GM12878 (cell line): ENCODE measurements around the gene NFASC. TPM values are rescaled to one million over a fixed set of nuclear protein-coding genes. Genes with fewer than 3 reads are reported as not detected.

Experiments used
- ATAC-seq: fragments of 200-7000 bp; cut with Tn5 transposase; 3 replicates; pipeline ENCODE4 v1.9.1; 2020; ENCODE audit warnings: mild to moderate bottlenecking, moderate library complexity
- BruUV-seq: library from RNA; stranded (reverse); fragments of 400-500 nt; replicated peaks from 2 replicates; lab custom pipeline; 2021; lab: Mats Ljungman, UMichigan
- CTCF ChIA-PET: fragments of 300-600 bp; sonication (Branson Sonifier 250); formaldehyde crosslinking; extraction: SDS; loops from one replicate; lab custom pipeline; 2021; ENCODE audit warnings: inconsistent platforms; lab: Yijun Ruan, JAX
- POLR2A ChIA-PET: fragments of 350-600 bp; formaldehyde crosslinking; extraction: SDS; loops from one replicate; lab custom pipeline; 2021; ENCODE audit warnings: inconsistent platforms; lab: Charles Lee
- RAD21 ChIA-PET: fragments of 300-600 bp; sonication (Branson Sonifier 250); formaldehyde crosslinking; loops from one replicate; lab custom pipeline; 2023; ENCODE audit warnings: antibody characterized with exemption; ENCODE audit not compliant: unreplicated experiment; lab: Charles Lee
- SMC1A ChIA-PET: fragments of 300-600 bp; sonication (Branson Sonifier 250); formaldehyde crosslinking; loops from one replicate; lab custom pipeline; 2023; ENCODE audit not compliant: unreplicated experiment, uncharacterized antibody; lab: Charles Lee
- DNase-seq: peaks from one replicate; pipeline ENCODE4 v3.0.0-alpha.2; 2011; ENCODE audit warnings: low read depth, low spot score
- FAIRE-seq: peaks from 3 replicates; lab custom pipeline; 2011; peaks lifted over from hg19 to GRCh38; lab: Jason Lieb, UNC
- H2AFZ ChIP-seq: 2 replicates; pipeline ENCODE4 v1.6.0; 2011; ENCODE audit warnings: low read depth, low read length, control low read depth; ENCODE audit not compliant: control insufficient read depth
- H3K27ac ChIP-seq: 2 replicates; pipeline ENCODE4 v1.5.1; 2011; ENCODE audit warnings: control low read depth; ENCODE audit not compliant: control insufficient read depth, insufficient read depth
- H3K27me3 ChIP-seq, 2 experiments: replicated peaks in 1 of 2; 2 replicates each; pipeline versions ENCODE4 v1.6.0 to v1.6.1; 2011; ENCODE audit warnings: low read length in 1 of 2; ENCODE audit not compliant: control insufficient read depth in 2 of 2, insufficient read depth in 2 of 2
- H3K36me3 ChIP-seq, 2 experiments: 2 replicates each; pipeline ENCODE4 v1.5.1; 2011; ENCODE audit warnings: low read length in 1 of 2; ENCODE audit not compliant: control insufficient read depth in 2 of 2, insufficient read depth in 2 of 2
- H3K4me1 ChIP-seq: 2 replicates; pipeline ENCODE4 v1.6.1; 2011; ENCODE audit warnings: mild to moderate bottlenecking, low read length, moderate library complexity, mixed read lengths; ENCODE audit not compliant: control insufficient read depth, insufficient read depth
- H3K4me2 ChIP-seq: 2 replicates; pipeline ENCODE4 v1.6.0; 2011; ENCODE audit warnings: control low read depth; ENCODE audit not compliant: control insufficient read depth, insufficient read depth
- H3K4me3 ChIP-seq: fragments of 200-600 bp; sonication (generic); 2 replicates; pipeline ENCODE4 v1.5.1; 2016
- H3K79me2 ChIP-seq: 2 replicates; pipeline ENCODE4 v1.6.0; 2011; ENCODE audit warnings: low read length; ENCODE audit not compliant: control insufficient read depth, insufficient read depth
- H3K9ac ChIP-seq: 2 replicates; pipeline ENCODE4 v1.8.0; 2011; ENCODE audit warnings: low read length, control low read depth, mixed read lengths; ENCODE audit not compliant: control insufficient read depth, insufficient read depth
- H3K9me3 ChIP-seq: replicated peaks from 3 replicates; pipeline ENCODE4 v1.5.1; 2011; ENCODE audit warnings: mild to moderate bottlenecking, low read length; ENCODE audit not compliant: control insufficient read depth, insufficient read depth
- H4K20me1 ChIP-seq: 2 replicates; pipeline ENCODE4 v1.6.0; 2011; ENCODE audit not compliant: control insufficient read depth, insufficient read depth
- BCL11A ChIP-seq: IDR thresholded peaks from 2 replicates; pipeline ENCODE4 v1.6.1; 2011; ENCODE audit warnings: low read depth, low read length
- CBX5 ChIP-seq: sonication (generic); IDR thresholded peaks from 2 replicates; pipeline ENCODE4 v1.6.1; 2016; ENCODE audit warnings: low read depth, moderate library complexity, mild to moderate bottlenecking, inconsistent platforms
- CEBPB ChIP-seq, 2 experiments: fragments of 150-350 bp in 1 of 2; IDR thresholded peaks; 2 replicates each; pipeline ENCODE4 v1.6.1; 2012 to 2014; ENCODE audit warnings: low read depth in 2 of 2, low read length in 2 of 2, borderline replicate concordance in 1 of 2, inconsistent platforms in 1 of 2
- CHD2 ChIP-seq: IDR thresholded peaks from 2 replicates; pipeline ENCODE4 v1.6.1; 2011; ENCODE audit warnings: low read depth, low read length, improper control_type of control experiment, borderline replicate concordance
- EGR1 ChIP-seq, 2 experiments: IDR thresholded peaks; 1 replicate in 1 of 2; 2 replicates in 1 of 2; pipeline ENCODE4 v1.6.1; 2011 to 2012; ENCODE audit warnings: low read depth in 2 of 2, low read length in 2 of 2, borderline replicate concordance in 1 of 2, mild to moderate bottlenecking in 1 of 2, moderate library complexity in 1 of 2
- FOS ChIP-seq: IDR thresholded peaks from 3 replicates; pipeline ENCODE4 v1.6.1; 2011; ENCODE audit warnings: borderline replicate concordance; ENCODE audit not compliant: insufficient read length; ENCODE audit errors: extremely low read depth
- GABPA ChIP-seq: IDR thresholded peaks from 2 replicates; pipeline ENCODE4 v1.6.1; 2014; ENCODE audit warnings: antibody characterized with exemption, low read depth, mild to moderate bottlenecking, inconsistent platforms
- KDM1A ChIP-seq: fragments of 200-600 bp; sonication (generic); IDR thresholded peaks from 2 replicates; pipeline ENCODE4 v1.6.1; 2016; ENCODE audit warnings: borderline replicate concordance
- PAX8 ChIP-seq: fragments of 450-650 bp; IDR thresholded peaks from 2 replicates; pipeline ENCODE4 v1.6.1; 2017; ENCODE audit warnings: mild to moderate bottlenecking, moderate library complexity
- PML ChIP-seq: IDR thresholded peaks from 2 replicates; pipeline ENCODE4 v1.6.1; 2012; ENCODE audit warnings: low read length, inconsistent platforms
- RUNX3 ChIP-seq: IDR thresholded peaks from 2 replicates; pipeline ENCODE4 v1.6.1; 2012; ENCODE audit warnings: low read length, inconsistent platforms
- SREBF2 ChIP-seq: IDR thresholded peaks from 2 replicates; pipeline ENCODE4 v1.6.1; 2012; ENCODE audit warnings: mild to moderate bottlenecking, low read length
- TARDBP ChIP-seq: IDR thresholded peaks from 2 replicates; pipeline ENCODE4 v1.6.1; 2016; ENCODE audit warnings: borderline replicate concordance
- ZBED1 ChIP-seq: IDR thresholded peaks from 2 replicates; pipeline ENCODE4 v1.6.1; 2016; ENCODE audit warnings: borderline replicate concordance
- WGBS: methylation state at CpG from one replicate; pipeline ENCODE4 v1.1.6; 2016; ENCODE audit warnings: low lambda C conversion rate; ENCODE audit not compliant: insufficient replicate concordance, insufficient coverage; ENCODE audit errors: missing lambda C conversion rate; 5-methylcytosine and 5-hydroxymethylcytosine counted together
- in situ Hi-C: fragments of 300-500 bp; cut with MboI; formaldehyde crosslinking; loops from 9 replicates; pipeline ENCODE4 v1.14.3; 2018; ENCODE audit warnings: mixed read lengths
- intact Hi-C: fragments of 100-400 bp; cut with micrococcal nuclease; formaldehyde crosslinking; loops from one replicate; pipeline ENCODE4 v1.14.2; 2022; ENCODE audit not compliant: unreplicated experiment
- polyA plus RNA-seq, 11 experiments: library from polyadenylated mRNA; depleted of rRNA in 4 of 11; unstranded in 6 of 11; stranded (reverse) in 5 of 11; fragments of >200 nt; fragmentation: Nextera tagmentation in 4 of 11; fragmentation: Illumina TruSeq in 1 of 11; extraction: Ambion mirVana in 4 of 11; extraction: Trizol in 1 of 11; gene quantifications; 1 replicate in 1 of 11; 2 replicates in 10 of 11; pipeline versions ENCODE4 v1.2.1 to v1.2.3, GENCODE V29; 2011 to 2016; ENCODE audit warnings: inconsistent platforms in 2 of 11, missing spikeins in 2 of 11, low read depth in 1 of 11
- total RNA-seq, 4 experiments: library from RNA; depleted of rRNA in 3 of 4; stranded (reverse); fragments of >200 nt in 3 of 4; fragmentation: Illumina TruSeq in 1 of 4; extraction: Trizol in 1 of 4; gene quantifications; 2 replicates each; pipeline versions ENCODE4 v1.2.1 to v1.2.3, GENCODE V29; 2013 to 2021
- TF ChIP-seq, protein P1 (sequence below): fragments of 450-650 bp; IDR thresholded peaks from 2 replicates; pipeline ENCODE4 v1.6.1; 2017; ENCODE audit warnings: mild to moderate bottlenecking, moderate library complexity
- TF ChIP-seq, protein P2 (sequence below): fragments of 450-650 bp; IDR thresholded peaks from 2 replicates; pipeline ENCODE4 v1.6.1; 2017; ENCODE audit warnings: low read depth, mild to moderate bottlenecking, moderate library complexity

Gene NFASC
- total and polyA plus RNA-seq, 10 of the 15 experiments (the other 5 are each of a cell fraction or from before 2014, with no cell fraction given) = 0.04 to 0.31 (median 0.12) TPM; not detected in 4

DNA sequence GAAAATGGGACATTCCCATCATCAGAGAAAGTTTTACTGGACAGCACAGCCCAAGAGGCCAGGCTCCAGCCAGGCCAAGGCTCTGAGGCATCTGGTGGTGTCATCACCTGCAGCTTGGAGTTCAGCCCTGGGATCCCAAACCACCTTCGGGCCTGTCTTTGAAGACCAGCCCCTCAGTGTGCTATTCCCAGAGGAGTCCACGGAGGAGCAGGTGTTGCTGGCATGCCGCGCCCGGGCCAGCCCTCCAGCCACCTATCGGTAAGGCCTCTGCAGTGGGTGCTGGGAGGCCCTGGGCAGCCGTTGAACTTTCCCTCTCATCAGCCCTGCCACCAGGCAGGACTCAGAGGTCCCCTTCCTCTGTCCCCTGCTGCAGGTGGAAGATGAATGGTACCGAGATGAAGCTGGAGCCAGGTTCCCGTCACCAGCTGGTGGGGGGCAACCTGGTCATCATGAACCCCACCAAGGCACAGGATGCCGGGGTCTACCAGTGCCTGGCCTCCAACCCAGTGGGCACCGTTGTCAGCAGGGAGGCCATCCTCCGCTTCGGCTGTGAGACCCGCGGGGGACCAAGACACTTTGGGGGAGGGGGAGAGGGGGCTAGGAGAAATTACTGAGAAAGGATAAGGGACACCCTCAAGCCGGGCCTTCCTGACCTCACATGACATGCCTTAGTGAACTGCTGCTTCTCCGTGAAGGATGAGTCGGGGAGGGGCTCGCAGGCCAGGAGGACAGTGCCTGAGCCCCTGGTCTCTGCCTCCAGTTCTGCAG is 187.3 kb downstream of the NFASC start:
- Histone ChIP-seq H2AFZ (no peak overlapping the region), H3K27ac (no peak overlapping the region), H3K4me2 (no peak overlapping the region), H3K4me1 (no peaks in the 10 kb centered on the region), H3K9me3 (no peaks in the 10 kb centered on the region), H4K20me1 (no peaks in the 10 kb centered on the region), H3K4me3 (no peak overlapping the region), H3K9ac (no peak overlapping the region), H3K36me3 (no peaks in the 10 kb centered on the region), H3K79me2 (no peaks in the 10 kb centered on the region), H3K27me3 (no peaks in the 10 kb centered on the region; a peak in 2 of 4 replicates)
- no peak for DNase-seq
- FAIRE-seq = no peak
- CTCF ChIA-PET = interaction anchor here (6.8 kb wide), 1 partner anchor 68 kb away, joined by 151 read pairs; no protein-coding TSS in a partner anchor
- WGBS = 27% methylated on average over 15 of the region's 19 CpGs
- SMC1A ChIA-PET = interaction anchor here (1.7 kb wide), 1 partner anchor 82 kb away, joined by 4 read pairs; no protein-coding TSS in a partner anchor
- BruUV-seq = no TSS peak
- no peak for TF ChIP-seq CBX5
- TF ChIP-seq, protein P1, sequence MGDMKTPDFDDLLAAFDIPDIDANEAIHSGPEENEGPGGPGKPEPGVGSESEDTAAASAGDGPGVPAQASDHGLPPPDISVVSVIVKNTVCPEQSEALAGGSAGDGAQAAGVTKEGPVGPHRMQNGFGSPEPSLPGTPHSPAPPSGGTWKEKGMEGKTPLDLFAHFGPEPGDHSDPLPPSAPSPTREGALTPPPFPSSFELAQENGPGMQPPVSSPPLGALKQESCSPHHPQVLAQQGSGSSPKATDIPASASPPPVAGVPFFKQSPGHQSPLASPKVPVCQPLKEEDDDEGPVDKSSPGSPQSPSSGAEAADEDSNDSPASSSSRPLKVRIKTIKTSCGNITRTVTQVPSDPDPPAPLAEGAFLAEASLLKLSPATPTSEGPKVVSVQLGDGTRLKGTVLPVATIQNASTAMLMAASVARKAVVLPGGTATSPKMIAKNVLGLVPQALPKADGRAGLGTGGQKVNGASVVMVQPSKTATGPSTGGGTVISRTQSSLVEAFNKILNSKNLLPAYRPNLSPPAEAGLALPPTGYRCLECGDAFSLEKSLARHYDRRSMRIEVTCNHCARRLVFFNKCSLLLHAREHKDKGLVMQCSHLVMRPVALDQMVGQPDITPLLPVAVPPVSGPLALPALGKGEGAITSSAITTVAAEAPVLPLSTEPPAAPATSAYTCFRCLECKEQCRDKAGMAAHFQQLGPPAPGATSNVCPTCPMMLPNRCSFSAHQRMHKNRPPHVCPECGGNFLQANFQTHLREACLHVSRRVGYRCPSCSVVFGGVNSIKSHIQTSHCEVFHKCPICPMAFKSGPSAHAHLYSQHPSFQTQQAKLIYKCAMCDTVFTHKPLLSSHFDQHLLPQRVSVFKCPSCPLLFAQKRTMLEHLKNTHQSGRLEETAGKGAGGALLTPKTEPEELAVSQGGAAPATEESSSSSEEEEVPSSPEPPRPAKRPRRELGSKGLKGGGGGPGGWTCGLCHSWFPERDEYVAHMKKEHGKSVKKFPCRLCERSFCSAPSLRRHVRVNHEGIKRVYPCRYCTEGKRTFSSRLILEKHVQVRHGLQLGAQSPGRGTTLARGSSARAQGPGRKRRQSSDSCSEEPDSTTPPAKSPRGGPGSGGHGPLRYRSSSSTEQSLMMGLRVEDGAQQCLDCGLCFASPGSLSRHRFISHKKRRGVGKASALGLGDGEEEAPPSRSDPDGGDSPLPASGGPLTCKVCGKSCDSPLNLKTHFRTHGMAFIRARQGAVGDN = no peak
- TF ChIP-seq GABPA = no peak
- no peak for TF ChIP-seq CEBPB (IDR thresholded peaks at IDR 0.05; ENCODE audit: borderline replicate concordance in 1 of 2, low read depth in 2 of 2, low read length in 2 of 2)
- TF ChIP-seq TARDBP = no peak
- no peak for TF ChIP-seq PAX8
- no peak for TF ChIP-seq ZBED1
- TF ChIP-seq RUNX3 = no peak
- TF ChIP-seq, protein P2, sequence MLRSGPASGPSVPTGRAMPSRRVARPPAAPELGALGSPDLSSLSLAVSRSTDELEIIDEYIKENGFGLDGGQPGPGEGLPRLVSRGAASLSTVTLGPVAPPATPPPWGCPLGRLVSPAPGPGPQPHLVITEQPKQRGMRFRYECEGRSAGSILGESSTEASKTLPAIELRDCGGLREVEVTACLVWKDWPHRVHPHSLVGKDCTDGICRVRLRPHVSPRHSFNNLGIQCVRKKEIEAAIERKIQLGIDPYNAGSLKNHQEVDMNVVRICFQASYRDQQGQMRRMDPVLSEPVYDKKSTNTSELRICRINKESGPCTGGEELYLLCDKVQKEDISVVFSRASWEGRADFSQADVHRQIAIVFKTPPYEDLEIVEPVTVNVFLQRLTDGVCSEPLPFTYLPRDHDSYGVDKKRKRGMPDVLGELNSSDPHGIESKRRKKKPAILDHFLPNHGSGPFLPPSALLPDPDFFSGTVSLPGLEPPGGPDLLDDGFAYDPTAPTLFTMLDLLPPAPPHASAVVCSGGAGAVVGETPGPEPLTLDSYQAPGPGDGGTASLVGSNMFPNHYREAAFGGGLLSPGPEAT = no peak
- TF ChIP-seq FOS = no peak
- TF ChIP-seq BCL11A = no peak
- TF ChIP-seq KDM1A = no peak
- TF ChIP-seq CHD2 = no peak
- no peak for TF ChIP-seq SREBF2
- no peak for TF ChIP-seq EGR1 (IDR thresholded peaks at IDR 0.05; ENCODE audit: borderline replicate concordance in 1 of 2, low read depth in 2 of 2, low read length in 2 of 2)
- no peak for TF ChIP-seq PML
- RAD21 ChIA-PET = no interaction called here
- intact Hi-C loops = no loop called here
- POLR2A ChIA-PET = no interaction called here
- ATAC-seq = no peak
- in situ Hi-C loops = no loop called here
